Hepatocyte (in vitro differentiated cells): ENCODE data around the gene CABCOCO1.

ENCODE experiments used
- EZH2phosphoT487 ChIP-seq: fragments of 200-600 bp; sonication (generic); IDR thresholded peaks from one replicate; pipeline ENCODE4 v1.6.1; 2018; ENCODE audit warnings: antibody characterized with exemption, mild to moderate bottlenecking, low read depth, moderate library complexity; ENCODE audit not compliant: unreplicated experiment, severe bottlenecking
- TF ChIP-seq, protein P1 (sequence below): fragments of 200-600 bp; sonication (generic); IDR thresholded peaks from 2 replicates; pipeline ENCODE4 v1.5.1; 2016; ENCODE audit warnings: antibody characterized with exemption, mild to moderate bottlenecking; ENCODE audit not compliant: poor library complexity

- TF ChIP-seq EZH2phosphoT487, result no peak
- TF ChIP-seq, protein P1, sequence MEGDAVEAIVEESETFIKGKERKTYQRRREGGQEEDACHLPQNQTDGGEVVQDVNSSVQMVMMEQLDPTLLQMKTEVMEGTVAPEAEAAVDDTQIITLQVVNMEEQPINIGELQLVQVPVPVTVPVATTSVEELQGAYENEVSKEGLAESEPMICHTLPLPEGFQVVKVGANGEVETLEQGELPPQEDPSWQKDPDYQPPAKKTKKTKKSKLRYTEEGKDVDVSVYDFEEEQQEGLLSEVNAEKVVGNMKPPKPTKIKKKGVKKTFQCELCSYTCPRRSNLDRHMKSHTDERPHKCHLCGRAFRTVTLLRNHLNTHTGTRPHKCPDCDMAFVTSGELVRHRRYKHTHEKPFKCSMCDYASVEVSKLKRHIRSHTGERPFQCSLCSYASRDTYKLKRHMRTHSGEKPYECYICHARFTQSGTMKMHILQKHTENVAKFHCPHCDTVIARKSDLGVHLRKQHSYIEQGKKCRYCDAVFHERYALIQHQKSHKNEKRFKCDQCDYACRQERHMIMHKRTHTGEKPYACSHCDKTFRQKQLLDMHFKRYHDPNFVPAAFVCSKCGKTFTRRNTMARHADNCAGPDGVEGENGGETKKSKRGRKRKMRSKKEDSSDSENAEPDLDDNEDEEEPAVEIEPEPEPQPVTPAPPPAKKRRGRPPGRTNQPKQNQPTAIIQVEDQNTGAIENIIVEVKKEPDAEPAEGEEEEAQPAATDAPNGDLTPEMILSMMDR, result no peak
Measured at GRCh38 chr10:61797304-61798153, 134.8 kb downstream of the CABCOCO1 start.
